DMS53 treated with DMSO at 0.1 percent for 48 hours (cell line): ENCODE results near the gene CLDN2.

Source experiments
- DNase-seq: peaks from one replicate; lab custom pipeline; 2025; ENCODE audit not compliant: unreplicated experiment; lab: John Stamatoyannopoulos, UW

Gene CLDN2

GRCh38 chrX:106917830-106918500 is 2.2 kb upstream of the CLDN2 start:
- no peak for DNase-seq

DNA sequence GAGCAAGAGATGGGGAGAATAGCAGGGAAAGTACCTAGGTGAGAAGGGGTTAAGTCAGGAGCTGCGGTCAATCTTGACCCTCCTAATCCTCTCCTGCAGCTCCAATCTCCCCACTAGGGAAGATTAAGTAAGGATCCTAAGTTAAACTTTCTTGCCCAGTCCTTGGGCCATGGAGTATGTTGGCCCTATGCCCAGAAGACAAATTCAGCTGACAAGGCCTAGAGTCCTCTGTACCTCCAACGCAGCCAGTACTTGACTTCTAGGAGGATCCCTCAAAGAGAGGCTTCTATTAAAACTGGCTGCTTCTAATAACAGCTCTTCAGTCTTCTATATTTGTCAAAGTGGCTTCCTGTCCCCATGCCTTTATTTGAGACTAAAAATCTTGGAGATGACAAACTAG is 1.4 kb downstream of the CLDN2 start:
- DNase-seq, result no peak

- no peak for DNase-seq
Measured at GRCh38 chrX:106927023-106927422, 6.8 kb downstream of the CLDN2 start.

DNA sequence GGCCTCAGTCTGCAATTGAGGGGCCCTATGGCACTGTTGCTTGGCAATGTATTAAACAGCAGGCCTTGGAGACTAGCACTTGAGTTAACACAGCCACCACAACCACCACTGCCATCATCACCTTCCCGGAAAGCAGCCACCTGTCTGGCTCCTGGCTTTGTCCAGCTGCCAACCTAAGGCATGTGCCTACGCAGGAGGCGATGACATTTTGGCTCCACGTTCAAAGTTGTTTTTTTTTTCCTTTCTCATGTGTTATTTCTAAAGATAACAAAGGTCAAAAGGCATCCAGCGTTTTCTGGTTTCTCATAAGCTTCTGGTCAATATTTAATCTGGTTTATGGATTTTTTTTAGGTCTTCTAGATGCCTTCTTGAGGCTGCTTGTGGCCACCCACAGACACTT is 7.5 kb downstream of the CLDN2 start:
- no peak for DNase-seq

DNA sequence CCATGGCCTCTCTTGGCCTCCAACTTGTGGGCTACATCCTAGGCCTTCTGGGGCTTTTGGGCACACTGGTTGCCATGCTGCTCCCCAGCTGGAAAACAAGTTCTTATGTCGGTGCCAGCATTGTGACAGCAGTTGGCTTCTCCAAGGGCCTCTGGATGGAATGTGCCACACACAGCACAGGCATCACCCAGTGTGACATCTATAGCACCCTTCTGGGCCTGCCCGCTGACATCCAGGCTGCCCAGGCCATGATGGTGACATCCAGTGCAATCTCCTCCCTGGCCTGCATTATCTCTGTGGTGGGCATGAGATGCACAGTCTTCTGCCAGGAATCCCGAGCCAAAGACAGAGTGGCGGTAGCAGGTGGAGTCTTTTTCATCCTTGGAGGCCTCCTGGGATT is 8.0 kb downstream of the CLDN2 start:
- DNase-seq, result no peak

GRCh38 chrX:106931831-106932491 is 11.8 kb downstream of the CLDN2 start:
- DNase-seq, result no peak

DNA sequence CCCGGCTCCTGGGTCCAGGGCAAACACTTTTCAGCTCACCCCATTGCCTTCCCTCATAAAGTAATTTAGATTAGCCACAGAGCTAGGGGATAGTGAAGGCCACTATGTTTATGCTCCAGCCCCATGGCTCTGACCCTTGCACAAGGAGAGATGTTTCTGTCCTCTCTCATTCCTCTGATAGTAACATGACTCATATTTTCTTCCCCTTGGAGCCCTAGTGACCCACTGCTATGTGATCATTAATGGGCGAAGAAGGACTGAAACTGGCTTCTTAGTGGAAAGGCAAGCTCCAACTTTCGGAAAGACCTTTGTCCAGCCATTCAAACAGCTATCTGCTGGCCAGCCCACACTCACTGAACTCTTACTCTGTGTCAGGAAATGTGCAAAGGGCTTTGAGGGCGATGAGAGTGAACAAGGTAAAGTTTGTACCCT is 12.3 kb downstream of the CLDN2 start:
- no peak for DNase-seq

DNA sequence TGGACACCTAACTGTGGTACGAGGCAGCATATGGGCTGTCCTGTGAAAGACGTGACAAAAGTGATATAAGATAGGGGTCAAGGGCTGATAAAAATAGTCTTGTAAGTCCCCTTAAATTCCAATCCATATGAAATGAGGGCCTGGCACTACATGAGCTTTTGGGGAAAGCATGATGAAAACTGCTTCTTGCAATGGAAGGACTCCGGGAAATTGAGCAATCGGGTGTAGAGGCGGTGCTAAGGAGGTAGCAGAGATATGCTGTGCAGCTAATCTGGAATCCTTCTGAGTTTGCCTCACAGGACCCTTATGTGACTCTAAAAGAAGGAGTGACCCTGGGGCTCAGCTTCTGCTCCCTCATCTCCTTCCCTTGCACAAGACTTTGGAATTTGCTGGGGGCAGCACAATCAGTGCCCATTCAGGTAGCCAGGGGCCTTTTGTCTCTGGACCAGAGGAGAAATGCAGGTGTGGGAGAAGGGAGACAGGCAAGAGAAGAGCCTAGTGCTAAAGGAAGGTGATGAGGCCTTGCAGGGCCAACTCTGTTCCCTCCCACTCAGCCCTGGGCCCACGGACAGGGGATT is 12.8 kb downstream of the CLDN2 start:
- DNase-seq, result no peak

GRCh38 chrX:106933538-106933961 is 13.3 kb downstream of the CLDN2 start:
- no peak for DNase-seq

GRCh38 chrX:106935175-106935574 is 15.0 kb downstream of the CLDN2 start:
- DNase-seq, result no peak

DNA sequence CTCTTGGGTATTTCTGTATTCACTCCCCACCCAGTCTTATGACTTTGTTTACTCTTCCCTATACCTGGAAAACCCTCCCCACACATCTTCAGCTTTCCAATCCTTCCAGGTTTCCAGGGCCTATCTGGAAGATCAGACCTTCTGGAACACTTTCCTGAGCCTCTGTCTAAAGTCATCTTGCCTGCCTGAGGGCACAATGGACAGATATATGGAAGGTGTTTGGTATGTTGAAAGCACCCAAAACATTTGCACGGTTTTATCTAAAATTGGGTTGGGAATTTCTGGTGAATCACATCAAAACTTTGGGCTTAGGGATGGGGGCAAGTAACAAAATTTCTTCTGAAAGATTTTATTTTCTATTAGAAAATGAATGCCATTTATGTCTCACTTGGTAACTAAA is 16.0 kb downstream of the CLDN2 start:
- no peak for DNase-seq

DNA sequence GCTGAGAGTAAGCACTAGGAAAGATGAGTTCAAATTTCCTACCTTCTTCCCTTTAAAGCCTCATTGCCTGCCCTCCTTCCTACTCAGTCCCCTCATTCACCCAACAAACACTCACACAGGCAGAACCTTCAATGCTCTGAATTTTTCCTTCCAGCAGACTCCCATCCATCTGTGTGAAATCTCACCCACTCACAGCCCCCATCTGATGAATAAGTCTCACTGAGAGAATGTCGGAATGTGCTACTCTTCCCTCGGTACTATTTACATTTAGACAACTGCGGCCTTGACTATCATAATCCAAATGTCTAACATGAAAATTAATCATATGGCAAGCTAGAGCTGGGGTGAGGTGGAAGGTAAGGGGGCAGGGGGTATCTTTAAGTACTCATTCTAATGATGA is 19.4 kb downstream of the CLDN2 start:
- no peak for DNase-seq

- no peak for DNase-seq
Measured at GRCh38 chrX:106940068-106940467, 19.9 kb downstream of the CLDN2 start.

GRCh38 chrX:106946464-106946863 is 26.3 kb downstream of the CLDN2 start:
- no peak for DNase-seq

GRCh38 chrX:106948641-106949040 is 28.4 kb downstream of the CLDN2 start:
- no peak for DNase-seq

- DNase-seq, result no peak
Measured at GRCh38 chrX:106949366-106949765, 29.2 kb downstream of the CLDN2 start.

DNA sequence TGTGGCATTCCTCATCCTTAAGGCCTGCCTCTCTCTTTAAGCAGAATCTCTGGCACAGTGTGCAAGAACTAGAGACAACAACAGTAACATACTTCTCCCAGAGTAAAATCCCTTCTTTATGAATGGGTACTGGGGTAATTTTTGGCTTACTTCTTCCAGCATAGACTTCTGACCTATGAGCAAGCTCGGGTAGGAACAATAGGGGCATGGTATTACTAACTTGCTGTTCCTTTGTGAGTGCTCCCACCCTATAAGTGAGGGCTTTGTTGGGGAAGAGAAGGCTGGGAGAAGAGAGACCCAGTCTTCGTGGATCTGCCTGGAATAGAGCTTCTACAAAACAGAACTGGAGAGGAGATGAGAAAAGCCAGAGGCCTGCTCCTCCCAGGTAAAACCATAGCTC is 30.2 kb downstream of the CLDN2 start:
- no peak for DNase-seq

DNA sequence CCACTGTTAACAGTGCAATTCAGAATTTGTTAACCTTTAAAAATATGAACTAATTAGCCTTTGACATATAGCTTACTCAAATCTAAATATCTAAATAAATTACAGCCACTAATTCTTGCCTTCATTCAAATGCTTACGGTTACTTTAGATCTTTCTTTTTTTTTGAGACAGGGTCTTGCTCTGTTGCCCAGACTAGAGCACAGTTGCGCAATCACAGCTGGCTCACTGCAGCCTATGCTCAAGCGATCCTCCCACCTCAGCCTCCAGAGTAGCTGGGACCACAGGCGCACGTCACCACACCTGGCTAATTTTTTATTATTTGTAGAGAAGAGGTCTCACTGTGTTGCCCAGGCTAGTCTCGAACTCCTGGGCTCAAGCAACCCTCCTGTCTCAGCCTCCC is 31.0 kb downstream of the CLDN2 start:
- no peak for DNase-seq

DNA sequence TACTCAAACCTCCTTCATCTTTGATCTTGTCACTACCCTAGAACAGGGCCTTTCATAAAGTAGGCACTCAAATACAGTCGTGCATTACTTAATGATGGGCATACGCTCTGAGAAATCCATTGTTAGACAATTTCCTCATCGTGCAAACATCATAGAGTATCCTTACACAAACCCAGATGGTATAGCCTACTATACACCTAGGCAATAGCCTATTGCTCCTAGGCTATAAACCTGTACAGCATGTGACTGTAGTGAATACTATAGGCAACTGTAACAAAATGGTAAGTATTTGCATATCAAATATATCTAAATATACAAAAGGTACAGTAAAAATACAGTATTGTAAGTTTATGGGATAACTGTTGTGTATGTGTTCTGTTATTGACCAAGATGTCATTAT is 31.9 kb downstream of the CLDN2 start:
- no peak for DNase-seq

GRCh38 chrX:106952538-106952937 is 32.3 kb downstream of the CLDN2 start:
- no peak for DNase-seq

DNA sequence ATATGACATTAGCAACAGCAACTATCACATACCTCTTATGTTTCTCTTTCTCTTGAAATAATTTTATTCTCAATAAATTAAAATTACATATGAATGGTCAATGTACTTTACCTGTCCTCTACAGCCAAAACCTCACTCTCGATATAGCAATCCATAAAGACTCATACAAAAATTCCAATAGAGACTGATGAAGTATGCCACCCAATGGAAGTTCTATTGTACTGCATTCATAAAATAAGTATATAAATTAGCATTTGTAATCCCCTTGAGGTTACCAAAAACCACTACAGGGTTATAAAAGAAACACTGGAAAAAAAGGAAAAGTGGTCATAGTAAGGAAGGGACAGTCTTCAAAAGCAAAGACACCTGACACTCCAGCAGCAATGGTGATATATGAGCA is 32.8 kb downstream of the CLDN2 start:
- DNase-seq, result peak; percentile 9

GRCh38 chrX:106954041-106954440 is 33.8 kb downstream of the CLDN2 start:
- no peak for DNase-seq
